Epithelial cell of proximal tubule (primary cell): Measurements from ENCODE around the gene CFAP69. TPM values are rescaled to one million over a fixed set of nuclear protein-coding genes. Genes with fewer than 3 reads are reported as not detected.

Experiments used
- DNase-seq: peaks from one replicate; pipeline ENCODE4 v3.0.0-alpha.2; 2011; ENCODE audit warnings: low read depth
- H3K4me3 ChIP-seq: 2 replicates; pipeline ENCODE4 v1.5.1; 2011; ENCODE audit warnings: low read depth, mild to moderate bottlenecking, low read length
- CTCF ChIP-seq: conservative IDR thresholded peaks from 2 replicates; pipeline ENCODE4 v1.5.1; 2012; ENCODE audit warnings: low read depth, mild to moderate bottlenecking, low read length
- total RNA-seq: library from RNA; depleted of rRNA; stranded (reverse); fragments of >200 nt; gene quantifications from 2 replicates; pipeline ENCODE4 v1.2.3, GENCODE V29; 2015

Gene CFAP69
- total RNA-seq, 1 donor from 2014 or later: 0.29 TPM

- DNase-seq: no peak
- peak; percentile 61 for TF ChIP-seq CTCF
- peak within 1 kb of the TSS; percentile 58 for H3K4me3 ChIP-seq
Measured at GRCh38 chr7:90211391-90212148, 33.4 kb upstream of the CFAP69 start, which contains the start of gene STEAP2. STEAP2 (plus strand) TSS chr7:90211740; CDS start chr7:90225083, 13,343 bp downstream.

- peak overlapping the region; percentile 58 for H3K4me3 ChIP-seq
- no peak for DNase-seq
- no peak for TF ChIP-seq CTCF
Measured at GRCh38 chr7:90212149-90212495, 32.9 kb upstream of the CFAP69 start.

- no peak for TF ChIP-seq CTCF
- no peak for DNase-seq
- H3K4me3 ChIP-seq: no peak overlapping the region
Measured at GRCh38 chr7:90213521-90213920, 31.5 kb upstream of the CFAP69 start.

- DNase-seq: no peak
- no peak overlapping the region for H3K4me3 ChIP-seq
- no peak for TF ChIP-seq CTCF
Measured at GRCh38 chr7:90216080-90216674, 28.8 kb upstream of the CFAP69 start.

GRCh38 chr7:90216771-90217170 lies 28.2 kb upstream of the CFAP69 start:
- no peak for DNase-seq
- no peak for TF ChIP-seq CTCF
- no peak overlapping the region for H3K4me3 ChIP-seq

GRCh38 chr7:90222390-90222789 lies 22.6 kb upstream of the CFAP69 start:
- no peak for DNase-seq
- no peak for TF ChIP-seq CTCF
- no peak overlapping the region for H3K4me3 ChIP-seq
